Right atrium auricular region (tissue), 2 donors: Measurements from ENCODE around the gene AIF1L. TPM values are rescaled to one million over a fixed set of nuclear protein-coding genes. Genes with fewer than 3 reads are reported as not detected.

Source experiments
- DNase-seq: peaks from one replicate; pipeline ENCODE4 v3.0.0-alpha.2; 2019; ENCODE audit warnings: low spot score
- H3K27ac ChIP-seq, 2 donors: fragments of 200-600 bp; sonication (generic); 1 replicate in 1 of 2; 2 replicates in 1 of 2; pipeline ENCODE4 v1.5.1; 2016 to 2019
- H3K27me3 ChIP-seq, 2 donors: fragments of 200-600 bp; sonication (generic); one replicate each; pipeline versions ENCODE4 v1.5.1 to v1.6.0; 2017 to 2019
- H3K36me3 ChIP-seq: fragments of 200-600 bp; sonication (generic); one replicate; pipeline ENCODE4 v1.5.1; 2016
- H3K4me1 ChIP-seq, 2 donors: fragments of 200-600 bp; sonication (generic); one replicate each; pipeline versions ENCODE4 v1.5.1 to v1.6.0; 2017 to 2019
- H3K4me3 ChIP-seq, 2 donors: fragments of 200-600 bp; sonication (generic); 1 replicate in 1 of 2; 2 replicates in 1 of 2; pipeline ENCODE4 v1.5.1; 2017 to 2019; ENCODE audit warnings: mild to moderate bottlenecking in 1 of 2, moderate library complexity in 1 of 2
- H3K9me3 ChIP-seq, 2 donors: fragments of 200-600 bp; sonication (generic); one replicate each; pipeline ENCODE4 v1.5.1; 2019
- CTCF ChIP-seq, 2 donors: fragments of 200-600 bp; sonication (generic); IDR thresholded peaks; one replicate each; pipeline ENCODE4 v1.5.1; 2019; ENCODE audit warnings: antibody characterized with exemption in 2 of 2
- total RNA-seq, 2 donors: library from RNA; depleted of rRNA; stranded (reverse); fragments of >200 nt; gene quantifications; one replicate each; pipeline ENCODE4 v1.1.0, GENCODE V29; 2016

The AIF1L gene
- total RNA-seq, 2 donors from 2014 or later: 15.4 to 27.3 TPM

- no peak overlapping the region for H3K27ac ChIP-seq
Measured at GRCh38 chr9:131081868-131082267, 14.5 kb upstream of the AIF1L start.

GRCh38 chr9:131082774-131083512 is 13.4 kb upstream of the AIF1L start:
- Histone ChIP-seq H3K4me1 (no peaks in the 10 kb centered on the region), H3K27ac (no peak overlapping the region), H3K4me3 (no peak overlapping the region), H3K9me3 (no peaks in the 10 kb centered on the region), H3K27me3 (no peaks in the 10 kb centered on the region), H3K36me3 (no peaks in the 10 kb centered on the region)
- DNase-seq: no peak
- TF ChIP-seq CTCF (IDR thresholded peaks at IDR 0.05): no peak

More at GRCh38 chr9:131081868-131082267, 14.5 kb upstream of the AIF1L start:
- Histone ChIP-seq H3K36me3 (no peaks in the 10 kb centered on the region), H3K4me3 (no peak overlapping the region), H3K4me1 (no peaks in the 10 kb centered on the region), H3K9me3 (no peaks in the 10 kb centered on the region), H3K27me3 (no peaks in the 10 kb centered on the region)
- no peak for TF ChIP-seq CTCF (IDR thresholded peaks at IDR 0.05)
- DNase-seq: no peak

GRCh38 chr9:131084661-131085369 is 11.5 kb upstream of the AIF1L start:
- no peak for TF ChIP-seq CTCF (IDR thresholded peaks at IDR 0.05)
- no peak overlapping the region for H3K27ac ChIP-seq
- DNase-seq: no peak

GRCh38 chr9:131085370-131086122 is 10.8 kb upstream of the AIF1L start:
- Histone ChIP-seq H3K36me3 (no peaks in the 10 kb centered on the region), H3K4me3 (no peak overlapping the region), H3K9me3 (no peaks in the 10 kb centered on the region), H3K27ac (no peak overlapping the region), H3K4me1 (no peaks in the 10 kb centered on the region), H3K27me3 (no peaks in the 10 kb centered on the region)
- TF ChIP-seq CTCF (IDR thresholded peaks at IDR 0.05): no peak
- DNase-seq: no peak

More at GRCh38 chr9:131084661-131085369, 11.5 kb upstream of the AIF1L start:
- H3K4me1 ChIP-seq: no peaks in the 10 kb centered on the region
- no peak overlapping the region for H3K4me3 ChIP-seq
- no peaks in the 10 kb centered on the region for H3K36me3 ChIP-seq
- H3K27me3 ChIP-seq: no peaks in the 10 kb centered on the region
- no peaks in the 10 kb centered on the region for H3K9me3 ChIP-seq

GRCh38 chr9:131087354-131087893 is 8.9 kb upstream of the AIF1L start:
- no peak for DNase-seq
- H3K4me3 ChIP-seq: no peak overlapping the region
- no peaks in the 10 kb centered on the region for H3K4me1 ChIP-seq
- no peaks in the 10 kb centered on the region for H3K9me3 ChIP-seq
- no peaks in the 10 kb centered on the region for H3K27me3 ChIP-seq
- H3K27ac ChIP-seq: no peak overlapping the region
- H3K36me3 ChIP-seq: no peaks in the 10 kb centered on the region
- TF ChIP-seq CTCF (IDR thresholded peaks at IDR 0.05): no peak
